Right renal cortex interstitium (tissue), 3 donors: ENCODE measurements around the gene CRABP2. TPM values are rescaled to one million over a fixed set of nuclear protein-coding genes. Genes with fewer than 3 reads are reported as not detected.

Experiments
- DNase-seq, 3 donors: peaks; one replicate each; pipeline ENCODE4 v3.0.0-alpha.2; 2013; ENCODE audit warnings: low read depth in 3 of 3, low spot score in 2 of 3
- polyA plus RNA-seq, 3 donors: library from polyadenylated mRNA; unstranded; fragments of 120-200 nt; gene quantifications; one replicate each; pipeline ENCODE4 v1.2.1, GENCODE V29; 2013; ENCODE audit not compliant: insufficient read length in 3 of 3

Gene CRABP2
- 10 to 100 TPM; 78.4 to 87.5 (median 86.4) TPM for polyA plus RNA-seq

GRCh38 chr1:156705321-156705917 is at the start of gene CRABP2:
Gene CRABP2, minus strand, starts transcription at chr1:156705583. Its CDS starts 137 bp downstream, at chr1:156705446.
- no peak for DNase-seq

- no peak for DNase-seq
Observed at GRCh38 chr1:156754219-156754618, 48.8 kb upstream of the CRABP2 start.

- DNase-seq, result no peak
Observed at GRCh38 chr1:156752843-156753482, 47.6 kb upstream of the CRABP2 start.

- peak in 2 of 3 donors; percentile 86 to 93 for DNase-seq
Observed at GRCh38 chr1:156751757-156752481, 46.5 kb upstream of the CRABP2 start.

- no peak for DNase-seq
Observed at GRCh38 chr1:156751451-156751756, 46.0 kb upstream of the CRABP2 start, which contains the start of gene HDGF. Gene HDGF, minus strand, starts transcription at chr1:156751675. Its CDS starts 246 bp downstream, at chr1:156751429.

GRCh38 chr1:156750711-156751450 is 45.5 kb upstream of the CRABP2 start:
- DNase-seq, result no peak

GRCh38 chr1:156750191-156750672 is 44.8 kb upstream of the CRABP2 start:
- DNase-seq, result no peak

GRCh38 chr1:156749419-156750118 is 44.2 kb upstream of the CRABP2 start:
- DNase-seq, result no peak

GRCh38 chr1:156748670-156749418 is 43.5 kb upstream of the CRABP2 start:
- DNase-seq, result no peak

- no peak for DNase-seq
Observed at GRCh38 chr1:156747742-156748669, 42.6 kb upstream of the CRABP2 start.

GRCh38 chr1:156746728-156747631 is 41.6 kb upstream of the CRABP2 start:
- no peak for DNase-seq

- no peak for DNase-seq
Observed at GRCh38 chr1:156746406-156746727, 41.0 kb upstream of the CRABP2 start.

GRCh38 chr1:156745881-156746280 is 40.5 kb upstream of the CRABP2 start:
- DNase-seq, result no peak

- DNase-seq, result no peak
Observed at GRCh38 chr1:156744786-156745419, 39.5 kb upstream of the CRABP2 start.

- no peak for DNase-seq
Observed at GRCh38 chr1:156744344-156744743, 39.0 kb upstream of the CRABP2 start.

- no peak for DNase-seq
Observed at GRCh38 chr1:156743367-156744302, 38.3 kb upstream of the CRABP2 start.
